Measurements from ENCODE around the gene ZDHHC17. TPM values are rescaled to one million over a fixed set of nuclear protein-coding genes. Genes with fewer than 3 reads are reported as not detected.

ZDHHC17 gene
- total and polyA plus RNA-seq, 2 of the 13 experiments (the other 11 are each of a cell fraction or from before 2014, with no cell fraction given) = 36.7 to 38.5 TPM

- peaks cover 8% of the 10 kb centered on the region for H3K4me1 ChIP-seq (ENCODE audit: insufficient read depth, low read length)
- TF ChIP-seq KLF16 (CRISPR knock-in tag; IDR thresholded peaks at IDR 0.05) (no peak), MYNN (CRISPR knock-in tag; IDR thresholded peaks at IDR 0.05; ENCODE audit: low read depth) (no peak), GLI4 (CRISPR knock-in tag; IDR thresholded peaks at IDR 0.05; ENCODE audit: borderline replicate concordance) (no peak), ARID2 (CRISPR knock-in tag; IDR thresholded peaks at IDR 0.05; ENCODE audit: borderline replicate concordance) (no peak), ZSCAN29 (CRISPR knock-in tag; conservative IDR thresholded peaks at IDR 0.05) (no peak), LBX2 (CRISPR knock-in tag; IDR thresholded peaks at IDR 0.05; ENCODE audit: borderline replicate concordance) (no peak), ZNF768 (CRISPR knock-in tag; IDR thresholded peaks at IDR 0.05) (no peak), PHF20 (CRISPR knock-in tag; IDR thresholded peaks at IDR 0.05) (no peak), GATAD2A (CRISPR knock-in tag; IDR thresholded peaks at IDR 0.05) (no peak), ZKSCAN5 (CRISPR knock-in tag; IDR thresholded peaks at IDR 0.05) (no peak)
- DNase-seq (ENCODE audit: low spot score) (no peak), ATAC-seq (no peak), FAIRE-seq (no peak)
- POLR2A ChIA-PET = no interaction called here
- H3K9ac ChIP-seq (ENCODE audit: insufficient read depth, low read depth, low read length) = no peak overlapping the region
- no peak overlapping the region for H3K4me2 ChIP-seq (ENCODE audit: low read depth, low read length)
- no peak overlapping the region for H3K4me3 ChIP-seq (replicated peaks in 1 of 3; ENCODE audit: insufficient read depth in 1 of 3, low read depth in 2 of 3, low read length in 3 of 3)
- BruUV-seq (replicated peaks) = no TSS peak
- no peaks in the 10 kb centered on the region for H3K9me3 ChIP-seq (ENCODE audit: low read length)
- no peaks in the 10 kb centered on the region; a peak in 1 of 5 replicates for H3K27me3 ChIP-seq (ENCODE audit: control insufficient read depth in 1 of 2, insufficient read depth in 2 of 2, low read length in 2 of 2)
- WGBS (ENCODE audit: low lambda C conversion rate) = 73% methylated on average over 3 of the region's 3 CpGs
- CTCF ChIA-PET (ENCODE audit: low intra/inter-chr PET ratio, low total read pairs) = no interaction called here
- H3K79me2 ChIP-seq (ENCODE audit: insufficient read depth, low read length) = no peaks in the 10 kb centered on the region
- H3K36me3 ChIP-seq (replicated peaks in 1 of 2; ENCODE audit: control insufficient read depth in 1 of 2, insufficient read depth in 2 of 2, low read length in 2 of 2) = no peaks in the 10 kb centered on the region
- in situ Hi-C loops (cut with HindIII; ENCODE audit: extremely low pct_ligation_motif_present, low pct_unique_long_range_greater_than_20kb) (no loop called here), intact Hi-C loops (cut with micrococcal nuclease; ENCODE audit: unreplicated experiment) (no loop called here)
- no peak overlapping the region for H3K27ac ChIP-seq (ENCODE audit: extremely low read length, insufficient read depth, low read length)
- no peak overlapping the region for H2AFZ ChIP-seq (ENCODE audit: low read length)
- no peaks in the 10 kb centered on the region for H4K20me1 ChIP-seq (ENCODE audit: insufficient read depth, low read length)
Measured at GRCh38 chr12:76874027-76874426, 110.1 kb downstream of the ZDHHC17 start.

Data from HepG2 (cell line).